AG10803 (cell line): Measurements from ENCODE around the gene TFAP2A.

Source experiments
- DNase-seq: peaks from one replicate; pipeline ENCODE4 v3.0.0; 2010; ENCODE audit warnings: low read depth
- H3K4me3 ChIP-seq: 2 replicates; pipeline ENCODE4 v1.5.1; 2011; ENCODE audit warnings: mild to moderate bottlenecking, low read length, control low read depth
- TF ChIP-seq, protein P1 (sequence below): conservative IDR thresholded peaks from 2 replicates; pipeline ENCODE4 v1.5.1; 2011; ENCODE audit warnings: mild to moderate bottlenecking, low read length, control low read depth, inconsistent platforms

Gene TFAP2A

DNA sequence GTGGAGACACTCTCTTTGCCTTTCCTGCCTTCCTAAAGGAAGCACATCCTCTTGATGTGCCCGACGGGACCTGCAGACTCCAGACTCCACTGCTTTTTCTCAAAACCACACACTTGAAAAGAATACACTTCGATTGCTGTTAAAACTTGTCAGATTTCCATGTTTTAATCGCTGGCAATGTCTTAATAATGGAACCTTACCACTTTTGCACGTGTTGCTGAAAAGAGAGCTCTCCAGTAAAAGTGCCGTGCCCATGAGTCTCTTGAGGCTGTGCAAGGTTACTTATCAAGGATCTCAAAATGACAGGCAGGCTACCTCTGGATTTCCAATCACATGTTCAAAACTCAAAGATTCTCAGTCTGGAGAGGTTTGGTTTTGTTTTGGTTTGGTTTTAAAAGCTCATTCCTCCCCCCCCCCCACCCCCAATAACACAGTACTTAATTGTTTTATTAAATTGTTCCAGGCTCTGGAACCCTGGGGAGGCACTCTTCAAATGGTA, 12.0 kb upstream of the TFAP2A start:
- DNase-seq = no peak
- TF ChIP-seq, protein P1, sequence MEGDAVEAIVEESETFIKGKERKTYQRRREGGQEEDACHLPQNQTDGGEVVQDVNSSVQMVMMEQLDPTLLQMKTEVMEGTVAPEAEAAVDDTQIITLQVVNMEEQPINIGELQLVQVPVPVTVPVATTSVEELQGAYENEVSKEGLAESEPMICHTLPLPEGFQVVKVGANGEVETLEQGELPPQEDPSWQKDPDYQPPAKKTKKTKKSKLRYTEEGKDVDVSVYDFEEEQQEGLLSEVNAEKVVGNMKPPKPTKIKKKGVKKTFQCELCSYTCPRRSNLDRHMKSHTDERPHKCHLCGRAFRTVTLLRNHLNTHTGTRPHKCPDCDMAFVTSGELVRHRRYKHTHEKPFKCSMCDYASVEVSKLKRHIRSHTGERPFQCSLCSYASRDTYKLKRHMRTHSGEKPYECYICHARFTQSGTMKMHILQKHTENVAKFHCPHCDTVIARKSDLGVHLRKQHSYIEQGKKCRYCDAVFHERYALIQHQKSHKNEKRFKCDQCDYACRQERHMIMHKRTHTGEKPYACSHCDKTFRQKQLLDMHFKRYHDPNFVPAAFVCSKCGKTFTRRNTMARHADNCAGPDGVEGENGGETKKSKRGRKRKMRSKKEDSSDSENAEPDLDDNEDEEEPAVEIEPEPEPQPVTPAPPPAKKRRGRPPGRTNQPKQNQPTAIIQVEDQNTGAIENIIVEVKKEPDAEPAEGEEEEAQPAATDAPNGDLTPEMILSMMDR = no peak
- H3K4me3 ChIP-seq = peak overlapping the region; percentile 58

DNA sequence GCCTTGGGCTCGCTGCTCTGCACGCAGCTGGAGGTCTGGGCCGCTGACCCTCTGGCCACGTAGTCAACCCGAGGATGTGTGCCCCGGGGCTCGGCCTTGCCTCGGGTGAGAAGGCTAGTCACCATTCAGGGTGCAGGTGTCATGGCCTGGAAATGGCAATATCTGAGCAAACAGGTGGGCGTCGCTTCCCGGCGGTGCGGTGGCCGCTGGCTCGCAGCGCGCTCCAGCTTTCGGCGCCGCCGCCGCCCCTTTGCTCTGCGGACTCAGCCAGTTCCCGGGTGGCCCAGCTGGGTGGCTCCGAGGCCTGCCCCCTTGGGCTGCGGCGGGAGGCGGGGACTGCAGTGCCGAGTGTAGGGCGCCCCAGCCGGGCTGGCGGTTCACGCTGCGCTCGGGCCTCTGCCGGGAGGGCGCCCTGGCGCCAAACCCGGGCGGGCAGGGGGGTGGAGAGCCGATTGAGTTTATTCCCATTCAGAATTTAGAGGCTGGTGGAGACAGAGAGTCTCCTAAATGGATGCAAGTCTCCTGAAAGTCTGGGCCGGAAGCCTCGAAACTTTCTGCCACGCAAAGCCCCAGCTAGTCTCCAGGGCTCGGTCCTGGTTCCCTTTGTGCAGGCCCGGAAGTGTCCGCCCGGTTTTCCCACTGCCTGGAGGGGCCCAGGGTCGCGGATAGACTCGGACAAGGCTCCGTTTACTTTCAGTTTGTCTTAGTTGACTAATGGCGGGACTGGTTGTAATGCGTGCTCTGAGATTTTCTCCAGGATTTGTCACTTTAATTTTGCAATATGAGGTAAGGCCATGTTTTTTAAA, 11.3 kb upstream of the TFAP2A start:
- DNase-seq = peak; percentile 44
- H3K4me3 ChIP-seq = peak overlapping the region; percentile 58
- TF ChIP-seq, protein P1 = no peak

DNA sequence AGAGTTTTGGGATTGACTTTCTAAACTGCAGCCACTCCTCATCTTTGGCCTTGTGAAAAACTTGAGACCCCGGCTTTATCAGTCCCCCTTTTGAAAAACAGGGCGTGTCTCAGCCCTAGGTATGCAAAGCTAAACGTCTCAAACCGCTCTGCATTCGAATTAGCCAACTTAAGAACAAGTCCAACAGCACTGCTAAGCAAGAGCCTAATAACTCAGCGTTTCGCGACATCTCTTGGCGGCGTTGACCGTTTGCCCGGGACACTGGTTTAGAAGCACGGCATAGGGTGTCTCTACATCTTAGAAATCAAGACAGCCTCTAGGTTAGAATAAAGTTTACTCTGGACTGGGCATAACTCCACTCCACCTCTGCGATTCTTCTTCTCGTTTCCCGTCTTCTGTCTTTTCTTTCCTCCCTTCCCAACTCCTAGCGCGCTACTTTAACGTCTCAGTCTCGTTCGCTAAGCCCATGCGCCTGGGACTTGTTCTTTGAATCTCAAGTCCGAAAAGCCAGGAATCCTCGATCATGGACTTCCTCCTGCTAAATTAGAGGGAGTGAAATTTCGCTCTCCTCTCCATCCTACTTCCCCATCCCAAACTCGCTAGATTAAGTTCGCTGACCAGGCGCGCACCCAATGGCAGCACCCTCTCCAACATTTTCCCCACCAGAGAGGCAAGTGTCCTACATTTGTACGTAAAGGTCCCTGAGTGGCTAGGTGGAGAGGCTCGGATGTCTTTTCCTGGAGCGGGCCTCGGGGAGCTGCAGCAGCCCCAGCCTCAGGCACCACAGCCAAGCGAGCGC, 10.5 kb upstream of the TFAP2A start:
- peak overlapping the region; percentile 58 for H3K4me3 ChIP-seq
- DNase-seq = no peak
- TF ChIP-seq, protein P1 = no peak

DNA sequence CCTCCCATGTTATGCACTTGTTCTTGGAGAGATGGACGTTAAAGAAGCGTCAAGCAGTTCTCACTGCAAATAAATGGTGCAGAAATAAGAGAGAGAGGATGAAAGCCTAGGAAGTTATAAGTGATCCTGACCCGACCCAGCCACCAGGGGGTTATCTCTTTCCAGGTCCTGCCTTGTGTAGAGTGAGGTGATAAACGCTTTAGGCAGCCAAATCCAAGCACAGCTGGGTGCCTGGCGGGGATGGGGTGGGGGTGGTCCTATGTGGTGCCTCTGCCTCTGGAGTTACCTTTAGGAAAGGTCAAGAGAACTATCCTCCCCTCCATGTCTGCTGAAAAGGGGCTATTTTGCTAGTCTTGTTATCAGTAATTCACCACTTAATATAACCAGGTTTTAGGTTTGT, 9.2 kb upstream of the TFAP2A start:
- no peak for DNase-seq
- TF ChIP-seq, protein P1 = peak; percentile 30; the same call in 1 of the 2 replicates
- no peak overlapping the region for H3K4me3 ChIP-seq

DNA sequence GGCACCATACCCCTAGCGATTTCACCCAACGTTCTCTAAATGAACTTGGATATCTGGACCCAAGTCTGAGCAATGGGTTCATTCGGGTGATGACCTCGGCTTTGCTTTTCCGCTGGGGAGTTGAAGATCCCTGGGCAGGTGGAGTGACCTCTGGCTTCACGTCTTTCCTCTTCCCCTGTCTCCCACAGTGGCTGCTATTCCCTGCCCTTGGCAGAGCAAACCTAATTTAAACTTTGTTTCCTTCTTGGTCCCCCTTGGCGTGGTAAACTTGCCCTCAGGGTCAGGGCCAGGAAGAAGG, 7.8 kb upstream of the TFAP2A start:
- TF ChIP-seq, protein P1 = no peak
- no peak overlapping the region for H3K4me3 ChIP-seq
- no peak for DNase-seq

DNA sequence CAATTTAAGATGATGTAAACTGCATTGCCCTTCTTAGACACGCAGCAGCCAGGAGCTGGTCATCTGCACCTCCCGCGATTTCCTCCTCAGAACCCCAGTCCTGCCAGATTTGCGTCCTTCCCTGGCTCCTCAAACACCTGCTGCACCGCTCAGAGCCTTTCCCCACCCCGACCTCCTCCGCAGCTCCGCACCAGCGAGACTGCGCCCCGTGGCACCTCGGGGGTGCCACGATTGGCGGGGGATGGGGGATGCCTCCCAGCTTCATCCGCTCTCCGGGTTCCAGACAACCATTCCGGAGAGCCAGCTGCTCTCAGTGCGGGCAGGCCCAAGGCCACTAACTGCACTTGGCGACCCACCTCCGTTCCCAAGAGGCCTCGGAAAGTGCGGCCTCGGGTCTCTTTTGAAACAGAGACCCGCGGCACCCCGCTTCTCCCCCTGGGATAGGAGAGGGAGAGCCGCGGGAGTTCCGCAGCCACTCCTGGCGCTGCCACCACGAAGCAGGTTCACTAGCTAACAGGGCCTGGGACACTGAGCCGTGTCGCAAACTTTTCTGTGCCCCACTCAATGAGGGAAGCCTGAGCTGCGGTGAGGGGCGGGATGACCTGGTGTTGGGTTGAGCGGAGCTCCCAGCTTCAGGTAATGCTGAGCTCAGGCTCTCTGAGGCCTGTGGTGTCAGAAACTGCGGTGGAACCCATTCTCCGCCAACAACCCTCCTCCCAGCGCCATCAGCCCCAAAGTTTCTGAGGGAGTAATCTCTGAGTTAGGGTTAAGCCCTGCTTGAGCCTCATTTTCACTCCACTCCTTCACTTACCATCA, 7.3 kb upstream of the TFAP2A start:
- no peak overlapping the region for H3K4me3 ChIP-seq

More for the DNA sequence above, 7.3 kb upstream of the TFAP2A start:
- TF ChIP-seq, protein P1 = no peak
- DNase-seq = no peak
